Fibroblast of lung (primary cell): ENCODE results near the gene TMEM120B. TPM values are rescaled to one million over a fixed set of nuclear protein-coding genes. Genes with fewer than 3 reads are reported as not detected.

Experiments
- DNase-seq, 2 donors: peaks; one replicate each; pipeline versions ENCODE4 v3.0.0 to v3.0.0-alpha.2; 2010; ENCODE audit warnings: low read depth in 2 of 2
- H2AFZ ChIP-seq: 2 replicates; pipeline ENCODE4 v1.5.1; 2012; ENCODE audit warnings: low read length, control low read depth, inconsistent platforms
- H3K27ac ChIP-seq: 2 replicates; pipeline ENCODE4 v1.5.1; 2011; ENCODE audit warnings: low read length, control low read depth; ENCODE audit not compliant: insufficient read depth
- H3K27me3 ChIP-seq: 2 replicates; pipeline ENCODE4 v1.5.1; 2011; ENCODE audit warnings: mild to moderate bottlenecking, low read length; ENCODE audit not compliant: control insufficient read depth, insufficient read depth
- H3K36me3 ChIP-seq: 2 replicates; pipeline ENCODE4 v1.5.1; 2011; ENCODE audit warnings: low read length; ENCODE audit not compliant: control insufficient read depth, insufficient read depth
- H3K4me1 ChIP-seq: 2 replicates; pipeline ENCODE4 v1.5.1; 2011; ENCODE audit warnings: low read length; ENCODE audit not compliant: control insufficient read depth, insufficient read depth; ENCODE audit errors: extremely low read depth
- H3K4me2 ChIP-seq: 2 replicates; pipeline ENCODE4 v1.5.1; 2011; ENCODE audit warnings: low read length, control low read depth; ENCODE audit not compliant: insufficient read depth; ENCODE audit errors: extremely low read depth
- H3K4me3 ChIP-seq, 4 experiments: fragments of 200-600 bp in 1 of 4; sonication (generic) in 1 of 4; replicated peaks in 1 of 4; 2 replicates each; pipeline ENCODE4 v1.5.1; 2011 to 2016; ENCODE audit warnings: low read length in 4 of 4, low read depth in 3 of 4, mild to moderate bottlenecking in 3 of 4, control low read depth in 2 of 4, inconsistent platforms in 1 of 4, mixed read lengths in 1 of 4; ENCODE audit not compliant: insufficient read depth in 1 of 4; ENCODE audit errors: control extremely low read depth in 1 of 4
- H3K79me2 ChIP-seq: 2 replicates; pipeline ENCODE4 v1.5.1; 2012; ENCODE audit warnings: mild to moderate bottlenecking, low read length, inconsistent platforms; ENCODE audit not compliant: control insufficient read depth, insufficient read depth
- H3K9ac ChIP-seq: 2 replicates; pipeline ENCODE4 v1.5.1; 2011; ENCODE audit warnings: mild to moderate bottlenecking, low read length, control low read depth; ENCODE audit not compliant: insufficient read depth
- H3K9me3 ChIP-seq: 2 replicates; pipeline ENCODE4 v1.5.1; 2012; ENCODE audit warnings: low read depth, low read length; ENCODE audit not compliant: control insufficient read depth, insufficient read depth
- H4K20me1 ChIP-seq: 2 replicates; pipeline ENCODE4 v1.5.1; 2011; ENCODE audit warnings: low read length; ENCODE audit not compliant: control insufficient read depth, insufficient read depth; ENCODE audit errors: extremely low read depth
- EZH2 ChIP-seq: IDR thresholded peaks from 2 replicates; pipeline ENCODE4 v1.5.1; 2012; ENCODE audit warnings: low read length, control low read depth, mild to moderate bottlenecking; ENCODE audit errors: missing control alignments
- polyA plus RNA-seq, 2 donors: library from polyadenylated mRNA; depleted of rRNA in 1 of 2; stranded (reverse) in 1 of 2; unstranded in 1 of 2; fragments of >200 nt; gene quantifications; 2 replicates each; pipeline ENCODE4 v1.2.1, GENCODE V29; 2011 to 2012; ENCODE audit warnings: missing spikeins in 1 of 2
- total RNA-seq: library from RNA; depleted of rRNA; stranded (reverse); fragments of >200 nt; gene quantifications from 2 replicates; pipeline ENCODE4 v1.2.1, GENCODE V29; 2014
- TF ChIP-seq, protein P1 (sequence below), 2 donors: IDR thresholded peaks in 1 of 2; conservative IDR thresholded peaks in 1 of 2; 1 replicate in 1 of 2; 2 replicates in 1 of 2; pipeline ENCODE4 v1.5.1; 2011 to 2012; ENCODE audit warnings: low read length in 2 of 2, control low read depth in 1 of 2, inconsistent platforms in 1 of 2, low read depth in 1 of 2, mild to moderate bottlenecking in 1 of 2

TMEM120B gene
- total and polyA plus RNA-seq, 2 donors (not counting 1 experiment from before 2014, with no cell fraction given), result 8.6 TPM

GRCh38 chr12:121720762-121721161, 8.2 kb downstream of the TMEM120B start:
- peak overlapping the region; percentile 68 for H3K27ac ChIP-seq
- DNase-seq, result peak in 1 of 2 donors; percentile 56
- no peaks in the 10 kb centered on the region for H4K20me1 ChIP-seq
- no peak overlapping the region for H3K9ac ChIP-seq
- no peak overlapping the region for H3K4me2 ChIP-seq
- peaks cover 11% of the 10 kb centered on the region for H3K79me2 ChIP-seq
- TF ChIP-seq, protein P1, sequence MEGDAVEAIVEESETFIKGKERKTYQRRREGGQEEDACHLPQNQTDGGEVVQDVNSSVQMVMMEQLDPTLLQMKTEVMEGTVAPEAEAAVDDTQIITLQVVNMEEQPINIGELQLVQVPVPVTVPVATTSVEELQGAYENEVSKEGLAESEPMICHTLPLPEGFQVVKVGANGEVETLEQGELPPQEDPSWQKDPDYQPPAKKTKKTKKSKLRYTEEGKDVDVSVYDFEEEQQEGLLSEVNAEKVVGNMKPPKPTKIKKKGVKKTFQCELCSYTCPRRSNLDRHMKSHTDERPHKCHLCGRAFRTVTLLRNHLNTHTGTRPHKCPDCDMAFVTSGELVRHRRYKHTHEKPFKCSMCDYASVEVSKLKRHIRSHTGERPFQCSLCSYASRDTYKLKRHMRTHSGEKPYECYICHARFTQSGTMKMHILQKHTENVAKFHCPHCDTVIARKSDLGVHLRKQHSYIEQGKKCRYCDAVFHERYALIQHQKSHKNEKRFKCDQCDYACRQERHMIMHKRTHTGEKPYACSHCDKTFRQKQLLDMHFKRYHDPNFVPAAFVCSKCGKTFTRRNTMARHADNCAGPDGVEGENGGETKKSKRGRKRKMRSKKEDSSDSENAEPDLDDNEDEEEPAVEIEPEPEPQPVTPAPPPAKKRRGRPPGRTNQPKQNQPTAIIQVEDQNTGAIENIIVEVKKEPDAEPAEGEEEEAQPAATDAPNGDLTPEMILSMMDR (conservative IDR thresholded peaks at IDR 0.05 in 1 of 2, IDR thresholded peaks at IDR 0.05 in 1 of 2; ENCODE audit: low read depth in 1 of 2, low read length in 2 of 2), result no peak
- TF ChIP-seq EZH2, result no peak
- no peaks in the 10 kb centered on the region for H3K9me3 ChIP-seq
- H3K4me3 ChIP-seq, result no peak overlapping the region
- H3K36me3 ChIP-seq, result no peaks in the 10 kb centered on the region
- peaks cover 11% of the 10 kb centered on the region for H3K4me1 ChIP-seq
- no peak overlapping the region for H2AFZ ChIP-seq
- no peaks in the 10 kb centered on the region for H3K27me3 ChIP-seq

DNA sequence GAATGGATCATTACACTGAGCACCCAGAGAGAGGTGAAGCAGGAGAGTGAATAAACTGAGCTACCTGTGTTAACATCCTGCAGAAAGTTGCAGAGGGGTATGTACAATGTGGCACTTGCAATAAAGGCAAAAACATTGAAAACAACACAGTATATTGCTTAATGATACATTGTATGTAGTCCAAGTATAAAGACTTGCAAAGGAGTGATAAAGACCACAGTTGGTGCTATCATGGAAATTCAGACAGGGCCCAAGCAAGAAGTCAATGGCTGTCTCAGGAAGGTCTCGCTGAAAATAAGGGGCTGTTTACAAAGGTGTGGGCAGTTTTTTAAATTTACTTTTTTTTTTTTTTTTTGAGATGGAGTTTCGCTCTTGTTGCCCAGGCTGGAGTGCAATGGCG, 10.0 kb downstream of the TMEM120B start:
- no peaks in the 10 kb centered on the region for H4K20me1 ChIP-seq
- no peaks in the 10 kb centered on the region for H3K9me3 ChIP-seq
- H3K9ac ChIP-seq, result no peak overlapping the region
- no peak overlapping the region for H3K27ac ChIP-seq
- H3K4me1 ChIP-seq, result peaks cover 9% of the 10 kb centered on the region
- DNase-seq, result no peak
- TF ChIP-seq, protein P1 (conservative IDR thresholded peaks at IDR 0.05 in 1 of 2, IDR thresholded peaks at IDR 0.05 in 1 of 2; ENCODE audit: low read depth in 1 of 2, low read length in 2 of 2), result no peak
- H3K36me3 ChIP-seq, result no peaks in the 10 kb centered on the region
- no peak overlapping the region for H3K4me3 ChIP-seq
- peaks cover 10% of the 10 kb centered on the region for H3K79me2 ChIP-seq
- no peaks in the 10 kb centered on the region for H3K27me3 ChIP-seq
- H2AFZ ChIP-seq, result no peak overlapping the region
- no peak overlapping the region for H3K4me2 ChIP-seq

GRCh38 chr12:121723200-121723599, 10.6 kb downstream of the TMEM120B start:
- Histone ChIP-seq H3K36me3 (no peaks in the 10 kb centered on the region), H3K4me2 (no peak overlapping the region), H2AFZ (no peak overlapping the region), H4K20me1 (no peaks in the 10 kb centered on the region), H3K4me1 (peaks cover 9% of the 10 kb centered on the region), H3K79me2 (peaks cover 10% of the 10 kb centered on the region), H3K27ac (no peak overlapping the region), H3K9me3 (no peaks in the 10 kb centered on the region), H3K4me3 (no peak overlapping the region), H3K27me3 (no peaks in the 10 kb centered on the region), H3K9ac (no peak overlapping the region)
- DNase-seq, result no peak
- TF ChIP-seq, protein P1 (conservative IDR thresholded peaks at IDR 0.05 in 1 of 2, IDR thresholded peaks at IDR 0.05 in 1 of 2; ENCODE audit: low read depth in 1 of 2, low read length in 2 of 2), result no peak
- no peak for TF ChIP-seq EZH2
